ENCODE measurements around the gene ARHGEF9.
"Not testable (repeated sequence)": the region's sequence is repeated elsewhere in the genome, so short reads cannot be mapped to it uniquely, and the experiment has no call there.

ARHGEF9 gene

DNA sequence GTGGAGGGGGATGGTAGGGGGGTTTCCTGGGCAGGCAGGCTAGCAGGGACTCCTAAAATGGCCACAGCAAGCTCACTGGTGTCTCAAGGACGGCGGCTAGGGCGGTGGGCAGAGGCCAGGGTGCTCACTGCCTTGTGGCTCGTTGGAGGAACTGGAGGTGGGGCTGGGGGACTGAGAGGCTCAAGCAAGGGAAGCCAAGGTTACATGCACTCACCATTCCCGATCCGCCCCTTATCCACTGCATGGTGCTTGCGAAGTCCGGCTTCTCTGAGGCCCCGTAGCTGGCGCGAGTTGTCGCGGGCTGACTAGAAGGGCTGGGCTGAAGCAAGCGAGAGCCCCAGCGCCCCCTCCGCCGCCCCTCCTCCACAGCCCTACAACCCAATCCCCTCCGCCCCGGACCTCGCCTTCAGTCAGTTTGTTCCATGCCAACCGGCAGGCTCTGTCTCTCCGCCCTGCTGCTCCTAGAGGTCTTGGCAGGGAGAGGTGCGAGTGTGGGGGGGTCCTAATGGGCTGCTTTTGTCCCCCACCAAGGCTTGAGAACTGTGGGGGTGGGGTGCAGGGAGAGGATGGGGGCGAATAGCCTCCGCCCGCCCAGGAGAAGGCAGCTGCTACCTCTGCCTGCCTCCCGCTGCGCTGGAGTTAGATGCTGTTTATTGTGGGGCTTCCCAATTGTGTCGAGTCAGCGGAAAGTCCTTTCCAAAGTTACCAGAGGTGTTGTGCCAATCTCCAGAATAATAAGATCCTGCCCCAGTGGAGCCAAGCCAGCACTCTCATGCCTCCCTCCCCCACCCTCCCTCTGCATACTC is at the start of gene ARHGEF9:
Gene ARHGEF9 (minus strand): TSS at position 313 of the 806 bp plus-strand sequence. CDS start 69 bp downstream, at position 244.
- DNase-seq: peak; percentile 15

DNA sequence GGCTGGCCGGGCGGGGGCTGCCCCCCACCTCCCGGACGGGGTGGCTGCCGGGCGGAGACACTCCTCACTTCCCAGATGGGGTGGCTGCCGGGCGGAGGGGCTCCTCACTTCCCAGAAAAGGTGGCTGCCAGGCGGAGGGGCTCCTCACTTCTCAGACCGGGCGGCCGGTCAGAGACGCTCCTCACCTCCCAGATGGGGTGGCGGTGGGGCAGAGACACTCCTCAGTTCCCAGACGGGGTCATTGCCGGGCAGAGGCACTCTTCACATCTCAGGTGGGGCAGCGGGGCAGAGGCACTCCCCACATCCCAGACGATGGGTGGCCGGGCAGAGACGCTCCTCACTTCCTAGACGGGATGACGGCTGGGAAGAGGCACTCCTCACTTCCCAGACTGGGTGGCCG is 40.4 kb upstream of the ARHGEF9 start:
- not testable (repeated sequence) for DNase-seq

DNA sequence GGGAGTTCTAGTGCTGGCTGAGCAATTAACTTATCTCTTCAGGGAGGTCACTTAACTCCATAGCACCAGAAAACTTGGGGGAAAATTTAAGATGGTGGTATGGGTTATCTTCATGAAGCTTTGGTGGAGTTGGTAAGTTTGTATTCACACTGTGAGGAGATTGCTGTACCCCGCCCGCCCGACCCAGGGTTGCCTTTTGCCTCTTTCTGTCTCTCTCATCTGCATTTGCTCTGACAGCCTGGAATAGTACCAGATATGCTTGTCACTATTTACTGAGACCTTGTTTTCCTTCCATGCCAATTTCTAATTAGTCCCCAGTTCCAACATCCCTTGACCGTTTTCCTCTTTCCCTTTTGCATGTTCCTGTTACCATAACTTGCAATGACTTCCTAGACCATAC is 33.1 kb upstream of the ARHGEF9 start:
- no peak for DNase-seq

GRCh38 chrX:63817696-63818095 is 32.7 kb upstream of the ARHGEF9 start:
- no peak for DNase-seq

- no peak for DNase-seq
Observed at GRCh38 chrX:63812823-63813222, 27.8 kb upstream of the ARHGEF9 start.

DNA sequence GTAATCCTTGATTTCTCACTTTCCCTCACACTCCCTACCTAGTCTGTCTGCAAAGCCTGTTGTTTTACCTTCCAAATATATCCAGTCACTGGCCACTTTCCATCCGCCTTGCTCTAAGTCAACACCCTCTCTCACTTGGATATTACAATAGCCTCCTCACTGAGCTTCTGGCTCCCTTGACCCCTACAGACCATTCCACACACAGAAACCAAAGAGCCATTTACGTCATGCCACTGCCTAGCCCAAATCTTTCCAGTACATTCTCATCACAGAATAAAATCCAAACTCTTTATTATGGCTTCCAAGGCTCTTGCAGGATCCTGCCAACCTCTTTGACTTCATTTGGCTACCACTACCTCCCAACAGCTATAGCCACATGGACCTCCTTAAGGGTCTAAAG is 25.7 kb upstream of the ARHGEF9 start:
- DNase-seq: no peak

DNA sequence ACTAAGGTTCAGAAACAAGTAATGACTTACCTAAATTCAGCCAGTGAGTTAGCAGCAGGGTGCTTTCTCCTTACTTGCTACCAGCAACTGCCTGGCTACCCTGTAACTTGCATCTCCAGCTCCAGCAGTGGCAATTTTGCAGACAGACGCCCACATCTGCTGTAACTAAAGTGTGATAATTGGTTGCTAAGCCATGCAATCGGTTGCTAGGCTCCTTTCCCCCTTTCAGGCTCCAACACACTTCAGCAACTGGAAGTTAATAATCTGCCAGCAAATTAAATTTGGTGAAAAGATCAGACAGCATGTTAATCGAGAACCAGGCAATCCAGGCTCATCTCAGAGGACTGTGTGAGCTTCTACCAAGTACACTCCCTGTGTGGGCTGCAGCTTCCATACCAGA is 24.2 kb upstream of the ARHGEF9 start:
- DNase-seq: no peak

DNA sequence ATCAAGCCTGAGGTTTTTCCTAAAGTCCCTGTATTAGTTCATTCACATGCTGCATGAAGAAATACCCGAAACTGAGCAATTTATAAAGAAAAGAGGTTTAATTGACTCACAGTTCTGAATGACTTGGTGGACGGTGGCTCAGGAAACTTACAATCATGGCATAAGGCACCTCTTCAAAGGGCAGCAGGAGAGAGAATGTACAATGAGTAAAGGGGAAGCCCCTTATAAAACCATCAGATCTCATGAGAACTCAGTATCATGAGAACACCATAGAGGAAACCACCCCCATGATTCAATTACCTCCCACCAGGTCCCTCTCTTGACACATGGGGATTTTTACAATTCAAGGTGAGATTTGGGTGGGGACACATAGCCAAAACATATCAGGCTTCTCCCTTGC is 10.4 kb upstream of the ARHGEF9 start:
- not testable (repeated sequence) for DNase-seq

DNA sequence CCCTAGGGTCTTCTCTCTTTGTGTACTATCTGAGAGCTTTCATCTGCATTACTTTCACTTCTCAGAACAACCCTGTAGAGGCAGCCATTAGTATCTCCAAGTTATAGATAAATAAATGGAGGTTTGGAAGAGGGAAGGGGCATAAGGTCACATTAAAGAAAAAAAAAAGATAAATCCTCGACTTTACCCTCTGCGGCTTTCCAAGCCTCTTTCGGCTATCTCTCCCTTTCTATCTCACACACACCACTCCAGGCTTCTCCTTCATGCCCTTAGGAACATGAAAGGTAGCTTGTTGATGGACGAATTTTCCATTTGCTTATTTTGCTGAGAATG is 660 bp upstream of the ARHGEF9 start:
- no peak for DNase-seq

DNA sequence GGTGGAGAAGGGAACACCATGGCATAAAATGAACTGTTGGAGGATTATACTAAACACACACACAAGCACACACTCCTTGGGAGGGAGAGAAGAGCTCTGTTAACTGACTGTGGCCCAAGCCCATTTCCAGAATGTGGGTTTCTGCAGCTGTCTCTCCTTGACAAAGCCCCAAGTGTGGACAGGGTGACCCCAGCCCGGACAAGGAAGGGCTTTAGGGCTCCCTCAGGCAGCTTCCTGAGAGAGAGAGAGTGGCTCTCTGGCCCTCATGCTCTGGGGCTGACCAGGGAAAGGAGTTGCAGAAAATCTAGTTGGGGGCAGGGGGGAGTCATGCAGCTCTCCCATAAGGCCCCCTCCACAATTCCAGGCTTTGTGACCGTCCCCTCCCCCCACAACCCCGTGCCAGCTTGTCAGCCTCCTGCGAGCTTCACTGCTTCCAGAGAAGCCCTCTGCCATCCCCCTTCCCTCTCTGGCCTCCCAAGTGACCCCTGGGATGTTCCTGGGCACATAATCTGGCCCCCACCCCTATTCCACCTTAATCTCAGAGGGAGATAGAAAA is 590 bp downstream of the ARHGEF9 start:
- DNase-seq: no peak

- DNase-seq: no peak
Observed at GRCh38 chrX:63782515-63782914, 2.5 kb downstream of the ARHGEF9 start.

DNA sequence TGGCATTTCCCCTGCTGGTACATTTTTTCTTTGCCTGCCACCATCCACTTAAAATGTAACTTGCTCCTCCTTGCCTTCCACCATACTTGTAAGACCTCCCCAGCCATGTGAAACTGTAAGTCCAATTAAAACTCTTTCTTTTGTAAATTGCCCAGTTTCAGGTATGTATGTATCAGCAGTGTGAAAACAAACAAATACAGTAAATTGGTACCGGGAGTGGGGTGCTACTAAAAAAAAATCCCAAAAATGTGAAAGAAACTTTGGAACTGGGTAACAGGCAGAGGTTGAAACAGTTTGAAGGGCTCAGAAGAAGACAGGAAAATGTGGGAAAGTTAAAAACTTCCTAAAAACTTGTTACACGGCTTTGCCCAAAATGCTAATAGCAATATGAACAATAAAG is 16.3 kb downstream of the ARHGEF9 start:
- DNase-seq: no peak

DNA sequence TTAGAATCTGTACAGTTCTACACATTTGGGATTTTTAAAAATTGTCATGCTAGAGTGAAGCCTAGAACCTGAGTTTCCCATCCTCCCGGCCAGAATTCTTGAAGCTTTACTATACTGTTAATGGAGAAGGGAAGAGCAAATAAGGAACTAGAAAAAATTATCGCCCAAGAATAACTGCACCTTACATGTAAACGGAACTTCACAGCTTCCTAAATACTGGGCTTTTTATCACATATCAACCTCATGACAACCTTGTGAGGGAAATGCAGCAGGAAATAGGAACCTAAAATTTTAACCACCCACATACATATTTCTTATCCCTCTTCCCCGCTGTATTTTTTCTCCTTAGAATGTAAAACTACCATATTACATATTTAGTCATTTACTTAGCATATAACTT is 19.3 kb downstream of the ARHGEF9 start:
- DNase-seq: no peak

GRCh38 chrX:63764946-63765345 is 20.1 kb downstream of the ARHGEF9 start:
- peak; percentile 69 for DNase-seq

DNA sequence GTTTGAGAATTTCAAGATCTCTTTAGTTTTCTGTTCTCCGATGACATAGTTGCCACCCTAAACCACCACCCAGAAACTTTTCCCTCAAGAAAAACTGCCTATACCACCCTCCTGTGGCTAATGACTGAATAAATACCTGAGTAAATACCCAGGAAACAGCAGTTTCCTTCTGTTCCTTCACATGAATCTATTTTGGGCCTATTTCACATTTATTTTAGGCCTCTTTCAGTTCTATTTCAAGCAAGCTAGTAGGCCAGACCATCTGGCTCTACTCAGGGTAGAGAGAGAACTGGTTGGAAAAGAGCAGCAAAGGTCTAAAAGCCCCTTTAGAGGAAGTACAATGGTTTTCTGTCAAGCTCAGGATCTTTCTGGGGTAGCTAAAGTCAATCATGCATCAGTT is 23.4 kb downstream of the ARHGEF9 start:
- DNase-seq: no peak

- no peak for DNase-seq
Observed at GRCh38 chrX:63758011-63758410, 27.0 kb downstream of the ARHGEF9 start.

DNA sequence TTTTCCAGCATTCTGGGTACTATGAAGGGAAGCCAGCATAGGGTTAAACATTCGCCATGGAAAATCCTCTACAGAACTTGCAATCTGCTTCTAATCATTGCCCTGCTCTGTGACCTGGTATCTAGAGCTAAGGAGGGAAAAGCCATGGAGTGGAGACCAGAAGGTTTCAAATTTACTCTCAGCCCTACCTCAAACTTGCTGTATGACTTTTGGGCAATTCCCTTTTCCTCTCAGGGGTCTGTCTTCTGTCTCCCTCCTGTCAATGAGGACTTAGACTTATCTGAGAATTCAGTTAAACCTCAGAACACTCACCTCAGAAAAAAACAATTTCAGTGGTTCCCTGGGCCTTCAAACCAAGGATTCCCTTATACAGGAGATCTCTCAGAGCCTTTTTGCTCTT is 29.1 kb downstream of the ARHGEF9 start:
- DNase-seq: no peak

GRCh38 chrX:63754860-63755579 is 30.0 kb downstream of the ARHGEF9 start:
- DNase-seq: peak; percentile 96

DNA sequence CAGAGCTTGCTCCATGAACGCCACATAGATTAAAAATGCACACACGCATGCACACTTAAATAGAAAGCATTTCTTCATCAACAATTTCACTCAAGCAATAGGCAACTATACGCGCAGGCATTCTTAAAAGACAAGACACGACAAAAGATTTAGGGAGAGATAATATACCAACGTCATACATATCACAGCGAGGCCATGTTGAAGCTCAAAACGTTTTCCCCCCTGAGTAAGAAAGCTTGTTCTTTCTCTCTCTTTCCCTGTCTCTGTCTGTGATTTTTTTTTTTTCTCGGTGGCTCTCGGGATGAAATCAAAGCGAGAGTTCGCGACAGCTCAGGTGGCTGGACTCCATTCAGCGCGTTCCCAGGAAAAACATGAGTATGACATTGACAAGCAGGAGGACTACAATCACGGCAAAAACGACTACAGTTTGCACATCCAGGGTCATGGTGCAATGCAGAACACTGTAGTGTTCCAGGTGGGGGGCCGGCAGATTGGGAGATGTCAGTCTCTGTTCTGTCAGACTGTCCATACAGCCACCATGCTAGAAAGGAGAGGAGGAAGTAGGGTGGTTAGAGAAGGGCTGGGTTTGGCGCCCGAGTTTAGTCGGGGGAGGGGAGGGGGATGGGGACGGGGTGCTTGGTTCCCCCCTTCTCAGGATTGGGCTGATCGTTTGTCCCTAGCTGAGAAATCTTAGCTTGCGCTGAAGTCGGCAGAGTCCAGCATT is 30.7 kb downstream of the ARHGEF9 start:
- DNase-seq: peak; percentile 59

DNA sequence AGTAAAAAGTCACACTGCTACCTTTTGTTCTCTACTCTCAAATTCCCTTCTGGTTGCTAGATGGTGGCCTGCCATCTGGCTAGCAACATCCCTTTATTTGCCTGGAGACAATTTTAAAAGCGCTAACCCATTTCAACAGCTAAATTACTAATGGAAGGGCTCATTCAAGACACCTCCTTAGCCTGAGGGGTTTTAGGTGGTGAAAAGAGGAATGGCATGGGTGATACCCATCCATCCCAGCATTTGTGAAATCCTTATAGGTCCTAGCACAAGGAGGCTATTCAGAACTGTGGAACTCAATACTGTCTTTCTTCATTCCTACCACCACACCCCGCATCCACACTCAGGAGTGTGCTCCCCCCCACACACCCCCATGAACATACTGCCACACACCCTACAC is 33.5 kb downstream of the ARHGEF9 start:
- no peak for DNase-seq

GRCh38 chrX:63750811-63751210 is 34.2 kb downstream of the ARHGEF9 start:
- DNase-seq: no peak

GRCh38 chrX:63747331-63747730 is 37.7 kb downstream of the ARHGEF9 start:
- DNase-seq: no peak

- no peak for DNase-seq
Observed at GRCh38 chrX:63746715-63747114, 38.3 kb downstream of the ARHGEF9 start.

- DNase-seq: no peak
Observed at GRCh38 chrX:63746278-63746677, 38.7 kb downstream of the ARHGEF9 start.
